ENCODE measurements around the gene HEXIM2.
"Not testable (repeated sequence)": the region's sequence is repeated elsewhere in the genome, so short reads cannot be mapped to it uniquely, and the experiment has no call there.

Gene HEXIM2, protein sequence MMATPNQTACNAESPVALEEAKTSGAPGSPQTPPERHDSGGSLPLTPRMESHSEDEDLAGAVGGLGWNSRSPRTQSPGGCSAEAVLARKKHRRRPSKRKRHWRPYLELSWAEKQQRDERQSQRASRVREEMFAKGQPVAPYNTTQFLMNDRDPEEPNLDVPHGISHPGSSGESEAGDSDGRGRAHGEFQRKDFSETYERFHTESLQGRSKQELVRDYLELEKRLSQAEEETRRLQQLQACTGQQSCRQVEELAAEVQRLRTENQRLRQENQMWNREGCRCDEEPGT

GRCh38 chr17:45161288-45162024, at the start of gene HEXIM2:
Gene HEXIM2 (plus strand): TSS chr17:45161875. CDS start chr17:45162794, 919 bp downstream.
- peak; percentile 99 for DNase-seq

GRCh38 chr17:45112559-45113423, 48.9 kb upstream of the HEXIM2 start:
- DNase-seq: no peak

- DNase-seq: no peak
Observed at GRCh38 chr17:45113424-45113754, 48.3 kb upstream of the HEXIM2 start.

- DNase-seq: no peak
Observed at GRCh38 chr17:45114117-45114932, 47.4 kb upstream of the HEXIM2 start.

- no peak for DNase-seq
Observed at GRCh38 chr17:45115015-45115625, 46.6 kb upstream of the HEXIM2 start.

- no peak for DNase-seq
Observed at GRCh38 chr17:45115871-45116270, 45.8 kb upstream of the HEXIM2 start.

DNA sequence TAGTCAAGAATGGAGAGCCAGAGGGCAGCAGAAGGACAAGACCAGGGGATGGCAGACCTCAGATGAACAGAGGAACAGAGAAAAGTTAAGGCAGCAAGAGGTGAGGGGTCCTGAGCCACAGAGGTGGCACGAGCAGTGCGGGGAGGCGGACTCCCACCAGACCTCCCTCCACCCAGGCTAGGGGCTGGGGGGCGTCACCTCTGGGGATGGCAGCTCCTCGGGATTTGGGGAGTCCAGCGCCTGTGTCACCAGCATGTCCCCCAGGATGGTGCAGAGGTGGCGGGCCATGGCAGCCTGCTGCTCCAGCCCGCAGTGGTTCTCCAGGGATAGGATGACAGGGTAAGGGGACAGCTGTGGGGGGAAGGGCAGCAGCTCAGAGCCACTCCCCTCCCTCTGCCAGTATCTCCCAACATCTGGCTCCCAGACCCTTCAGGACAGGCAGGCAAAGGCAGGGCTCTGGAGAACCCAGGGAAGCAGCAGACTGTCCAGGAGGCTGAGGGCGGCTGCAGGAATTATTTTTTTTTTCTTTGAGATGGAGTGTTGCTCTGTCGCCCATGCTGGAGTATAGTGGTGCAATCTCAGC, 45.1 kb upstream of the HEXIM2 start:
- no peak for DNase-seq

- DNase-seq: no peak
Observed at GRCh38 chr17:45117334-45117733, 44.3 kb upstream of the HEXIM2 start.

GRCh38 chr17:45117848-45118646, 43.6 kb upstream of the HEXIM2 start:
- DNase-seq: no peak

DNA sequence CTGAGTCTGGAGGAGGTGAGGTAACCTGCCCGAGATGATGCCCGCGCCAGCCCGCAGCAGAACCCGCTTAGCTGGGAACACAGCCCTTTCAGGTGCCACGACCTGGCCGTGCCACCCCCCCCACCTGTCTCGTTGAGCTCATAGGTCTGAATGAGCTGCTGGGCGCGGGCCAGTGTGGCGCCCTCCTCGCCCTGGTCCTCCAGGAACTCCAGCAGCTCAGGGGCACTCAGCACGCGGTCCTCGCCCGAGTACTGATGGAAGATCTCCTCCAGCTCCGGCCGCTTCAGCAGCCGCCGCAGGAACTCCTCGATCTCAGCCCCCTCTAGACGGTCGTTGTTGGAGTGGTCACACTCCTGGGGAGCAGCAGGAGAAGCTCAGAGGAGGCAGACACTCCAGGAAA, 43.0 kb upstream of the HEXIM2 start:
- DNase-seq: no peak

GRCh38 chr17:45119964-45120363, 41.7 kb upstream of the HEXIM2 start:
- DNase-seq: no peak

- DNase-seq: no peak
Observed at GRCh38 chr17:45120558-45120957, 41.1 kb upstream of the HEXIM2 start.

- no peak for DNase-seq
Observed at GRCh38 chr17:45121055-45121454, 40.6 kb upstream of the HEXIM2 start.

DNA sequence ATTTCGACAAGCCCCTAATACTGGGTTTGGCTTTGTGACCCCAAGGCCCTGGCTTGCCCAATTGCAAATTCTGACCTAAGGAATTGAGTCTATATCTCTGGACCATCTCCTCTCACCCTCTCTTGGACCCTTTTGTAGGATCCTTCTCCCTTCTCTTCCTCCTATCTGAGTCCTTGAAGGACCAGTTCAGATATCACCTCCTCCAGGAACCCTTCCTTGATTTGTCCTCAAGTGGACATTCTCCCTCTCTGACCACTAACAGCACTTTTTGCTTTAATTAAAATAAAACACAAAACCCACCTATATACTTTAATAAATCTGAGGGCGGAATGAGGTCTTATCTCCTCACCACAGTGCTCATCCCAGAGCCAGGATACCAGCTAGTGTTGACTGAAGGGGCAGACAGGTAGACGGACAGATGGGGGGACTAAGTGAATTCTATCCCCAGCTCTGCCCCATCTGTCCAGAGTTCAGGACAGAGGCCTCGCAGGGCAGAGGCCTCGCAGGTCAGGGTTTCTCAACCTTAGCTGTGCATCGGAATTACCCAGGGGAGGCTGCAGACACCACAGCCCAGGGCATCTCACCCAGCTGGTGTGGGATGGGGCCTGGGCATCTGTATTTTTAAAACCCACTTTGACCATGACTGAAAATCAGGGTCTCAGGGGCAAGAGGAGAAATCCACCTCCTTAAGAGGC, 38.5 kb upstream of the HEXIM2 start:
- DNase-seq: no peak

GRCh38 chr17:45123930-45124796, 37.5 kb upstream of the HEXIM2 start:
- no peak for DNase-seq

GRCh38 chr17:45124797-45125122, 36.9 kb upstream of the HEXIM2 start:
- DNase-seq: not testable (repeated sequence)

GRCh38 chr17:45125509-45125908, 36.2 kb upstream of the HEXIM2 start:
- no peak for DNase-seq

DNA sequence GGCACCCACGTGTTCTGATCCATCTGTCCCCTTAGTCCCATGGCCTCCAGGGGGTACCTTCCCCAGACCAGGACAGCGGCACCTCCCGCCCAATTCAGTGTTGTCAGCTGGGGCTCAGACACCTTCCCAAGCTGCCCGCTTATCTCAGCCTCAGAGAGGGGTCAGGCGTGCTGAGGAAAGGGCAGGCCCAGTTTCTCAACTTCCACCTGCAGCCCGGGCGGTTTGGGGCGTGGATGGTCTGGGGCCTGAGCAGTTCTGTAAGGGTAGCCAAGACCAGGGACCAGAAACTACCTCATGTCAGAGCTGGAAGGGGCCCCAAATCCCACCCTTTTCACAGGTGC, 34.5 kb upstream of the HEXIM2 start:
- DNase-seq: no peak

- no peak for DNase-seq
Observed at GRCh38 chr17:45127548-45128300, 34.0 kb upstream of the HEXIM2 start.
